GM12878 (cell line): ENCODE results near the gene ABI1. TPM values are rescaled to one million over a fixed set of nuclear protein-coding genes. Genes with fewer than 3 reads are reported as not detected.

Experiments
- ESRRA ChIP-seq: IDR thresholded peaks from 2 replicates; pipeline ENCODE4 v1.6.1; 2012; ENCODE audit warnings: mild to moderate bottlenecking, low read length, improper control_type of control experiment
- EZH2 ChIP-seq: IDR thresholded peaks from 2 replicates; pipeline ENCODE4 v1.6.1; 2012; ENCODE audit warnings: low read depth, mild to moderate bottlenecking, control low read depth, inconsistent platforms, low read length, borderline replicate concordance; ENCODE audit not compliant: control insufficient read depth
- FOXK2 ChIP-seq: fragments of 450-650 bp; IDR thresholded peaks from 2 replicates; pipeline ENCODE4 v1.6.1; 2017; ENCODE audit warnings: mild to moderate bottlenecking, moderate library complexity
- GABPA ChIP-seq: IDR thresholded peaks from 2 replicates; pipeline ENCODE4 v1.6.1; 2014; ENCODE audit warnings: antibody characterized with exemption, low read depth, mild to moderate bottlenecking, inconsistent platforms
- IKZF1 ChIP-seq: fragments of 450-650 bp; conservative IDR thresholded peaks from 2 replicates; pipeline ENCODE4 v1.6.1; 2017; ENCODE audit warnings: antibody characterized with exemption, mild to moderate bottlenecking
- JUND ChIP-seq: IDR thresholded peaks from 2 replicates; pipeline ENCODE4 v1.6.1; 2012; ENCODE audit warnings: low read depth, mild to moderate bottlenecking, low read length, improper control_type of control experiment, moderate library complexity
- KLF5 ChIP-seq: fragments of 450-650 bp; IDR thresholded peaks from 2 replicates; pipeline ENCODE4 v1.6.1; 2014; ENCODE audit warnings: mild to moderate bottlenecking; ENCODE audit not compliant: partially characterized antibody
- NFIC ChIP-seq: IDR thresholded peaks from 2 replicates; pipeline ENCODE4 v1.6.1; 2012; ENCODE audit warnings: low read depth, mild to moderate bottlenecking, inconsistent platforms, low read length, moderate library complexity
- NR2C1 ChIP-seq: fragments of 450-650 bp; IDR thresholded peaks from 2 replicates; pipeline ENCODE4 v1.6.1; 2017; ENCODE audit warnings: antibody characterized with exemption, mild to moderate bottlenecking, moderate library complexity
- PAX5 ChIP-seq: IDR thresholded peaks from 2 replicates; pipeline ENCODE4 v1.6.1; 2011; ENCODE audit warnings: low read depth, low read length, borderline replicate concordance
- TBL1XR1 ChIP-seq: IDR thresholded peaks from 2 replicates; pipeline ENCODE4 v1.6.1; 2012; ENCODE audit warnings: low read depth, low read length, improper control_type of control experiment
- TCF3 ChIP-seq: IDR thresholded peaks from 2 replicates; pipeline ENCODE4 v1.6.1; 2012; ENCODE audit warnings: low read depth, mild to moderate bottlenecking, low read length, borderline replicate concordance; ENCODE audit not compliant: insufficient read depth
- ZNF384 ChIP-seq: IDR thresholded peaks from 2 replicates; pipeline ENCODE4 v1.6.1; 2012; ENCODE audit warnings: low read depth, mild to moderate bottlenecking, low read length, improper control_type of control experiment, borderline replicate concordance
- polyA plus RNA-seq, 11 experiments: library from polyadenylated mRNA; depleted of rRNA in 4 of 11; unstranded in 6 of 11; stranded (reverse) in 5 of 11; fragments of >200 nt; fragmentation: Nextera tagmentation in 4 of 11; fragmentation: Illumina TruSeq in 1 of 11; extraction: Ambion mirVana in 4 of 11; extraction: Trizol in 1 of 11; gene quantifications; 1 replicate in 1 of 11; 2 replicates in 10 of 11; pipeline versions ENCODE4 v1.2.1 to v1.2.3, GENCODE V29; 2011 to 2016; ENCODE audit warnings: inconsistent platforms in 2 of 11, missing spikeins in 2 of 11, low read depth in 1 of 11
- total RNA-seq, 4 experiments: library from RNA; depleted of rRNA in 3 of 4; stranded (reverse); fragments of >200 nt in 3 of 4; fragmentation: Illumina TruSeq in 1 of 4; extraction: Trizol in 1 of 4; gene quantifications; 2 replicates each; pipeline versions ENCODE4 v1.2.1 to v1.2.3, GENCODE V29; 2013 to 2021
- TF ChIP-seq, protein P1 (sequence below): fragments of 450-650 bp; IDR thresholded peaks from 2 replicates; pipeline ENCODE4 v1.6.1; 2017; ENCODE audit warnings: mild to moderate bottlenecking, moderate library complexity
- TF ChIP-seq, protein P2 (sequence below): fragments of 450-650 bp; IDR thresholded peaks from 2 replicates; pipeline ENCODE4 v1.6.1; 2017; ENCODE audit warnings: low read depth, mild to moderate bottlenecking, moderate library complexity
- TF ChIP-seq, protein P3 (sequence below), 3 experiments: IDR thresholded peaks in 2 of 3; conservative IDR thresholded peaks in 1 of 3; 2 replicates each; pipeline ENCODE4 v1.5.1; 2011; ENCODE audit warnings: low read depth in 3 of 3, low read length in 3 of 3, mild to moderate bottlenecking in 3 of 3, control low read depth in 2 of 3, moderate library complexity in 2 of 3, inconsistent platforms in 1 of 3, mixed read lengths in 1 of 3; ENCODE audit not compliant: control insufficient read depth in 2 of 3, insufficient read depth in 1 of 3; ENCODE audit errors: extremely low read depth in 1 of 3
- TF ChIP-seq, protein P4 (sequence below): IDR thresholded peaks from 2 replicates; pipeline ENCODE4 v1.6.1; 2012; ENCODE audit warnings: improper control_type of control experiment, low read depth, low read length; ENCODE audit not compliant: insufficient replicate concordance

Gene ABI1
- total and polyA plus RNA-seq, 10 of the 15 experiments (the other 5 are each of a cell fraction or from before 2014, with no cell fraction given): 31.2 to 73.2 (median 50.7) TPM

DNA sequence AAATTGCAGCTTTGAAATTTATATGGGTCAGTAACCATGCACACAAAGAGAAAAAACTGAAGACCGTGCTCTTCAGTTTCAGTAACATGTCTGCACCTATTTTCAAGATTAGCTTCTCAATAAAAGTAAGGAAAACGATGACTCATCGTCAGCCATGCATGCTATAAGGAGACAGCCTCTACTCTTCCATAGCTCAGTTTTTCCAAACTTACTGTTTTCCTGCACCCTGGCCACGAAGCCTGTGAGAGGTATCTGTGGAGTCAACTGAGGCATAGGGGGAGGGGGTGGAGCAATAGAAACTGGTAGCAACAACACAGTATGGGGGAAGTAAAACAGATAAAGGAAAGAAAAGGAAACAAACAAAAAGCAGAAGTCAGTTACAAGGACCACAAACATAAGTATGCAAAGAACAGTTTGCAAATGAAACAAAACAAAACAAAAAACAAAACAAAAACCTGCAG is 105.3 kb downstream of the ABI1 start (continued):
- 0 out of 2 replicates have a peak, but pooled peaks have one; percentile 36 for TF ChIP-seq PAX5
- no peak for TF ChIP-seq TCF3
- TF ChIP-seq IKZF1: peak; percentile 56
- TF ChIP-seq ESRRA: no peak
- TF ChIP-seq GABPA: no peak
- TF ChIP-seq, protein P1, sequence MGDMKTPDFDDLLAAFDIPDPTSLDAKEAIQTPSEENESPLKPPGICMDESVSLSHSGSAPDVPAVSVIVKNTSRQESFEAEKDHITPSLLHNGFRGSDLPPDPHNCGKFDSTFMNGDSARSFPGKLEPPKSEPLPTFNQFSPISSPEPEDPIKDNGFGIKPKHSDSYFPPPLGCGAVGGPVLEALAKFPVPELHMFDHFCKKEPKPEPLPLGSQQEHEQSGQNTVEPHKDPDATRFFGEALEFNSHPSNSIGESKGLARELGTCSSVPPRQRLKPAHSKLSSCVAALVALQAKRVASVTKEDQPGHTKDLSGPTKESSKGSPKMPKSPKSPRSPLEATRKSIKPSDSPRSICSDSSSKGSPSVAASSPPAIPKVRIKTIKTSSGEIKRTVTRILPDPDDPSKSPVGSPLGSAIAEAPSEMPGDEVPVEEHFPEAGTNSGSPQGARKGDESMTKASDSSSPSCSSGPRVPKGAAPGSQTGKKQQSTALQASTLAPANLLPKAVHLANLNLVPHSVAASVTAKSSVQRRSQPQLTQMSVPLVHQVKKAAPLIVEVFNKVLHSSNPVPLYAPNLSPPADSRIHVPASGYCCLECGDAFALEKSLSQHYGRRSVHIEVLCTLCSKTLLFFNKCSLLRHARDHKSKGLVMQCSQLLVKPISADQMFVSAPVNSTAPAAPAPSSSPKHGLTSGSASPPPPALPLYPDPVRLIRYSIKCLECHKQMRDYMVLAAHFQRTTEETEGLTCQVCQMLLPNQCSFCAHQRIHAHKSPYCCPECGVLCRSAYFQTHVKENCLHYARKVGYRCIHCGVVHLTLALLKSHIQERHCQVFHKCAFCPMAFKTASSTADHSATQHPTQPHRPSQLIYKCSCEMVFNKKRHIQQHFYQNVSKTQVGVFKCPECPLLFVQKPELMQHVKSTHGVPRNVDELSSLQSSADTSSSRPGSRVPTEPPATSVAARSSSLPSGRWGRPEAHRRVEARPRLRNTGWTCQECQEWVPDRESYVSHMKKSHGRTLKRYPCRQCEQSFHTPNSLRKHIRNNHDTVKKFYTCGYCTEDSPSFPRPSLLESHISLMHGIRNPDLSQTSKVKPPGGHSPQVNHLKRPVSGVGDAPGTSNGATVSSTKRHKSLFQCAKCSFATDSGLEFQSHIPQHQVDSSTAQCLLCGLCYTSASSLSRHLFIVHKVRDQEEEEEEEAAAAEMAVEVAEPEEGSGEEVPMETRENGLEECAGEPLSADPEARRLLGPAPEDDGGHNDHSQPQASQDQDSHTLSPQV: no peak
- no peak for TF ChIP-seq EZH2
- TF ChIP-seq ZNF384: no peak
- TF ChIP-seq, protein P2, sequence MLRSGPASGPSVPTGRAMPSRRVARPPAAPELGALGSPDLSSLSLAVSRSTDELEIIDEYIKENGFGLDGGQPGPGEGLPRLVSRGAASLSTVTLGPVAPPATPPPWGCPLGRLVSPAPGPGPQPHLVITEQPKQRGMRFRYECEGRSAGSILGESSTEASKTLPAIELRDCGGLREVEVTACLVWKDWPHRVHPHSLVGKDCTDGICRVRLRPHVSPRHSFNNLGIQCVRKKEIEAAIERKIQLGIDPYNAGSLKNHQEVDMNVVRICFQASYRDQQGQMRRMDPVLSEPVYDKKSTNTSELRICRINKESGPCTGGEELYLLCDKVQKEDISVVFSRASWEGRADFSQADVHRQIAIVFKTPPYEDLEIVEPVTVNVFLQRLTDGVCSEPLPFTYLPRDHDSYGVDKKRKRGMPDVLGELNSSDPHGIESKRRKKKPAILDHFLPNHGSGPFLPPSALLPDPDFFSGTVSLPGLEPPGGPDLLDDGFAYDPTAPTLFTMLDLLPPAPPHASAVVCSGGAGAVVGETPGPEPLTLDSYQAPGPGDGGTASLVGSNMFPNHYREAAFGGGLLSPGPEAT: peak; percentile 56; the same call in 1 of the 2 replicates
- no peak for TF ChIP-seq NR2C1
- TF ChIP-seq TBL1XR1: 0 out of 2 replicates have a peak, but pooled peaks have one; percentile 33
- no peak for TF ChIP-seq KLF5
- TF ChIP-seq, protein P3, sequence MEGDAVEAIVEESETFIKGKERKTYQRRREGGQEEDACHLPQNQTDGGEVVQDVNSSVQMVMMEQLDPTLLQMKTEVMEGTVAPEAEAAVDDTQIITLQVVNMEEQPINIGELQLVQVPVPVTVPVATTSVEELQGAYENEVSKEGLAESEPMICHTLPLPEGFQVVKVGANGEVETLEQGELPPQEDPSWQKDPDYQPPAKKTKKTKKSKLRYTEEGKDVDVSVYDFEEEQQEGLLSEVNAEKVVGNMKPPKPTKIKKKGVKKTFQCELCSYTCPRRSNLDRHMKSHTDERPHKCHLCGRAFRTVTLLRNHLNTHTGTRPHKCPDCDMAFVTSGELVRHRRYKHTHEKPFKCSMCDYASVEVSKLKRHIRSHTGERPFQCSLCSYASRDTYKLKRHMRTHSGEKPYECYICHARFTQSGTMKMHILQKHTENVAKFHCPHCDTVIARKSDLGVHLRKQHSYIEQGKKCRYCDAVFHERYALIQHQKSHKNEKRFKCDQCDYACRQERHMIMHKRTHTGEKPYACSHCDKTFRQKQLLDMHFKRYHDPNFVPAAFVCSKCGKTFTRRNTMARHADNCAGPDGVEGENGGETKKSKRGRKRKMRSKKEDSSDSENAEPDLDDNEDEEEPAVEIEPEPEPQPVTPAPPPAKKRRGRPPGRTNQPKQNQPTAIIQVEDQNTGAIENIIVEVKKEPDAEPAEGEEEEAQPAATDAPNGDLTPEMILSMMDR (IDR thresholded peaks at IDR 0.05 in 2 of 3, conservative IDR thresholded peaks at IDR 0.05 in 1 of 3; ENCODE audit: control insufficient read depth in 2 of 3, extremely low read depth in 1 of 3, insufficient read depth in 1 of 3, low read depth in 3 of 3, low read length in 3 of 3): no peak
- no peak for TF ChIP-seq JUND
- peak; percentile 56 for TF ChIP-seq NFIC
- TF ChIP-seq FOXK2: no peak
- TF ChIP-seq, protein P4, sequence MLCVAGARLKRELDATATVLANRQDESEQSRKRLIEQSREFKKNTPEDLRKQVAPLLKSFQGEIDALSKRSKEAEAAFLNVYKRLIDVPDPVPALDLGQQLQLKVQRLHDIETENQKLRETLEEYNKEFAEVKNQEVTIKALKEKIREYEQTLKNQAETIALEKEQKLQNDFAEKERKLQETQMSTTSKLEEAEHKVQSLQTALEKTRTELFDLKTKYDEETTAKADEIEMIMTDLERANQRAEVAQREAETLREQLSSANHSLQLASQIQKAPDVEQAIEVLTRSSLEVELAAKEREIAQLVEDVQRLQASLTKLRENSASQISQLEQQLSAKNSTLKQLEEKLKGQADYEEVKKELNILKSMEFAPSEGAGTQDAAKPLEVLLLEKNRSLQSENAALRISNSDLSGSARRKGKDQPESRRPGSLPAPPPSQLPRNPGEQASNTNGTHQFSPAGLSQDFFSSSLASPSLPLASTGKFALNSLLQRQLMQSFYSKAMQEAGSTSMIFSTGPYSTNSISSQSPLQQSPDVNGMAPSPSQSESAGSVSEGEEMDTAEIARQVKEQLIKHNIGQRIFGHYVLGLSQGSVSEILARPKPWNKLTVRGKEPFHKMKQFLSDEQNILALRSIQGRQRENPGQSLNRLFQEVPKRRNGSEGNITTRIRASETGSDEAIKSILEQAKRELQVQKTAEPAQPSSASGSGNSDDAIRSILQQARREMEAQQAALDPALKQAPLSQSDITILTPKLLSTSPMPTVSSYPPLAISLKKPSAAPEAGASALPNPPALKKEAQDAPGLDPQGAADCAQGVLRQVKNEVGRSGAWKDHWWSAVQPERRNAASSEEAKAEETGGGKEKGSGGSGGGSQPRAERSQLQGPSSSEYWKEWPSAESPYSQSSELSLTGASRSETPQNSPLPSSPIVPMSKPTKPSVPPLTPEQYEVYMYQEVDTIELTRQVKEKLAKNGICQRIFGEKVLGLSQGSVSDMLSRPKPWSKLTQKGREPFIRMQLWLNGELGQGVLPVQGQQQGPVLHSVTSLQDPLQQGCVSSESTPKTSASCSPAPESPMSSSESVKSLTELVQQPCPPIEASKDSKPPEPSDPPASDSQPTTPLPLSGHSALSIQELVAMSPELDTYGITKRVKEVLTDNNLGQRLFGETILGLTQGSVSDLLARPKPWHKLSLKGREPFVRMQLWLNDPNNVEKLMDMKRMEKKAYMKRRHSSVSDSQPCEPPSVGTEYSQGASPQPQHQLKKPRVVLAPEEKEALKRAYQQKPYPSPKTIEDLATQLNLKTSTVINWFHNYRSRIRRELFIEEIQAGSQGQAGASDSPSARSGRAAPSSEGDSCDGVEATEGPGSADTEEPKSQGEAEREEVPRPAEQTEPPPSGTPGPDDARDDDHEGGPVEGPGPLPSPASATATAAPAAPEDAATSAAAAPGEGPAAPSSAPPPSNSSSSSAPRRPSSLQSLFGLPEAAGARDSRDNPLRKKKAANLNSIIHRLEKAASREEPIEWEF: no peak
